Left forelimb (tissue), 1 donor: ENCODE measurements around the gene AGK.

Experiments used
- DNase-seq: peaks from one replicate; pipeline ENCODE4 v3.0.0-alpha.2; 2018; ENCODE audit warnings: low spot score

AGK gene, protein sequence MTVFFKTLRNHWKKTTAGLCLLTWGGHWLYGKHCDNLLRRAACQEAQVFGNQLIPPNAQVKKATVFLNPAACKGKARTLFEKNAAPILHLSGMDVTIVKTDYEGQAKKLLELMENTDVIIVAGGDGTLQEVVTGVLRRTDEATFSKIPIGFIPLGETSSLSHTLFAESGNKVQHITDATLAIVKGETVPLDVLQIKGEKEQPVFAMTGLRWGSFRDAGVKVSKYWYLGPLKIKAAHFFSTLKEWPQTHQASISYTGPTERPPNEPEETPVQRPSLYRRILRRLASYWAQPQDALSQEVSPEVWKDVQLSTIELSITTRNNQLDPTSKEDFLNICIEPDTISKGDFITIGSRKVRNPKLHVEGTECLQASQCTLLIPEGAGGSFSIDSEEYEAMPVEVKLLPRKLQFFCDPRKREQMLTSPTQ

DNA sequence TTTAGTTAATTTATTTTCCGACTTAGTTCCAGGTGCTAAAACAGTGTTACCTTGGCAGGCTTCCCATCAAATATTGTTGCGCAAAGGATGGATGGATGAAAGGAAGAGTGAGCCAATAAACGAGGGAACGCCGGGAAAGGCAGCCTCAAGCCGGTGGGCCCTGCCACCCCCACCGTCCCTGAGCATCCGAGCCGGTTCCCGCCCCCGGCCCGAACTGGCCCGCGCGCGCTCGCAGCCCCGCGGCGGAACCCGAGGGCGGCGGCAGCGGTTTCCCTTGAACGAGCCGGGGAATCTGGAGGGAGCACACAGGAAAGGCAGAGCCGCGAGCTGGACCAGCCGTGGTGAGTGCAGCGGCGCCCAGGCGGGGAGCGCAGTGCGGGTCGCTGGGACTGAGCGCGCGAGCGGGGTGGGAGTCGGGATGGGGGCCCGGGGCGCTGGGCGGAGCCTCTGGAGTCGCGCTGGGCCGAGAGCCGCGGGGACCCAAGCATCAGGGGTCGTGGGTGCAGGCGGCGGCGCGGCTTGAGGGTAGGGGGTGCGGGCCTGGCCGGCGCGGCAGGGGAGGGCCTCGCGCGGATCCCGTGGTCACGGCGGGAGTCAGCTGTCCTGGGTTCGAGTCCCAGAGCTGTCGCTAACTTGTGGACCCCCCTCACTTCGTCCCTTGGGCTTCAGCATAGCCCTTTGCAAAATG, at the start of gene AGK:
TSS of gene AGK (plus strand) at position 317 of the 688 bp plus-strand sequence. CDS start 4,057 bp downstream, outside the sequence.
- peak; percentile 91 for DNase-seq

DNA sequence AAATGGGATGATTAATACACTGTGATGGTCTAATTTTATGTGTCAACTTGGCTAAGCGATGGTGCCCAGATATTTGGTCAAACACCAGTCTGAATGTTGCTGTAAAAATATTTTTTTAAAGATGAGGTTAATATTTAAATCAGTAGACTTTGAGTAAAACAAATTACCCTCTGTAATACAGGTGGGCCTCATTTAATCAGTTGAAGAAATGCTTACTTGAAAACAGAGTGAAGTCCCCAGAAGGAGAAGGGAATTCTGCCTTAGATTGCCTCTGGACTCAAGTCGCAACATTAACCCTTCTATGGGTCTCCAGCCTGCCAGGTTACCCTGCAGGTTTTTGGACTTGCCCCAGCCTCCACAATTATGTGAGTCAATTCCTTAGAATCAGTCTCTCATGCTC, 49.8 kb upstream of the AGK start:
- DNase-seq, result no peak

DNA sequence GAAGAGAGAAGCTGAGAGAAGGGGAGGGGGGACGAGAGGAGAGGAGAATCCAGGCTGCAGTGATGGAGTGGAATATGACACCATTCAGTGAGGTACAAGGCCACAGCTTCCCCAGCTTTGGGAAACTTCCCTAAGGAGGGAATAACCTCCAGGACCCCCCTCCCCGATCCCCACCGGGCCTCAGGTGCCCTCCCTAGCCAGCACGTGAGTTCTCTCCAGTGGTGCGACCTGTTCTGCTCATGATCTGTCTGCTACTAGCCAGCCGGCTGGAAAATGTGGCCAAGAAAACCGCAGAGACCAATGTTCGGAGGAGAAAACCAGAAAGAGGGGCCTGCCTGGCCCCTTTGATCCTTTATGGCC, 39.9 kb upstream of the AGK start:
- no peak for DNase-seq

DNA sequence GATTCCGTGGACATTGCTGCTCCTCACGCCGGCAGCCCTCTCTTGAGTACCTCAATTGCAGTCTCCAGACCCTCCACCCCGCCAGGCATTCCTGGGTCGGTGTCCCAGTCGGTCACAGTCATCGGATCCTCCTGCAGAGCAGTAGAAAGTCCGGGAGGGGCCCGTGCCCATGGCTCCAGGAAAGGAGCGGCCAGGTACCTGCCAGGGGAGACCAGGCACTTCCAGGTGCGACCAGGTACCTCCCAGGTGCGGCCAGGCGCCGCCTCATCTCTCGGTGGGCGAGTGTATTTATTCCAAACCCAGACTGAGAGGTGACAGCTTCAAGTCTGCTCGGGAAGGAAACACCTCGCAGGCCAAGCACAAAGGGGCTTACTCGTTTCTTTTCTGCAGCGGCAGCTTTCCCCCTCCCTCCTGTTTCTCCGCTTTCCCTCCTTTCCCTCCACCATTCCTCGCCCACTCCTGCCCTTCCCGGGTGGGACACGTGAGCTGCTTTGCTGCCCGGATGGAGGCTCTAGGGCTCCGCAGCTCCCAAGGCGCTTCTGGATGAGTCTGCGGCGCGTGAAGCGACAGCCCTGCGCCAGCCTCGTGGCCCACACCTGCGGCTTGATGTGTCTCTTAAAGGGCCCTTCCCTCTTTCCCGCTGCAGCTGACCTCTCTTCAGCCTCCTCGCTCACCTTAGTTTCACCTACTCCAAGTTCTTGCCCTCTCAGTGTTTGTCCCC, 39.4 kb upstream of the AGK start:
- no peak for DNase-seq

DNA sequence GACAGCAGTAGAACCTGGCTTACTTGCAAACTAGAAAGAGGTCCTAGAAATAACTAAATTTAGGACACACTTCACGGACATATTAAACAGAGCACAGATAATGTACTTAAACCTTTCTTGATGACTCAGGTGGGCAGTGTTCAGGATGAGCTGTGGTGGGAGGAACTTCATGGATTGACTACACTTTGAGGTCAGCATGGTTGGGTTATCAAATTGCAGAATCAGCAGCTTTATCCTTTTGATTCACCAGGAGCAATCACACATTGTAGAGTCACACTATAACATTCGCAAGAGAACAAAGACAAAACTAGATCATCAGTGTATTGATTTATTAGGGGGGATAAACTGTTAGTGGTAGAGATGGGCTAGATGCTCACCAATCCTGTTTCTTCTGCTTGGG, 38.6 kb upstream of the AGK start:
- DNase-seq, result no peak

DNA sequence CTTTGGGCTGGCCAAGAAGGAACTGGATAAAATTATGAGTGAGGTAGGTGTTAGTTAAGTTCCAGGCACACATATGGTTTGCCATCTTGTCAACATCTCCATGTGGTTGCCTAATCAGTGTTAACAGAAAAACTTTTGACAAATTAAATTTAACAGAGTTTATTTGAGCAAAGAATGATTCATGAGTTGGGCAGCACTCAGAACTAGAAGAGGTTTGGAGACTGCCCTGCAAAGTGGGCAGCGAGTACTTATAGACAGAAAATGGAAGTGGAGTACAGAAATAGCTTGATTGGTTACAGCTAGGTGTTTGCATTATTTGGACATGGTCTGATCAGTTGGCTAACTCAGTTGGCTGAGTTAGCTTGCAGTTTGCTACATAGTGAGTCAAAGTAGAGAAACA, 37.5 kb upstream of the AGK start:
- no peak for DNase-seq

DNA sequence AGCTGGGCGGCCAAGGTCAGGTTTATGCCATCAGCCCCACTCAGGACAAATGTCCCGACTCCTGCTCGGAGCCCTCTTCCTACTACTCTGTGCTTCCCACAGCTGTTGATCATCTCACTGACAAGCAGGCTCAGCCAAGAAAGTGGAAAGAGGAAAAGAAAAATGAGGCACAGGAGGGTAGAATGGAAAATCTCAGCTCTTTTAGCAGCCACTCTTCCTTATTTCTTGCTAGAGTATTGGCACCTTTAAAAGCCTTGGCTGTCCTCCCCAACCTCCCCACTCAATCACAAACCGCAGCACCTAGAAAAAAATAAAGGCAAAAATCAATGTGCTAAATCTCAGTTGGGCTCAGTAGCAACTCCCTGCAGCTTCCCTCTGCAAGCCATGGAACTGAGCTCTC, 35.3 kb upstream of the AGK start:
- no peak for DNase-seq

DNA sequence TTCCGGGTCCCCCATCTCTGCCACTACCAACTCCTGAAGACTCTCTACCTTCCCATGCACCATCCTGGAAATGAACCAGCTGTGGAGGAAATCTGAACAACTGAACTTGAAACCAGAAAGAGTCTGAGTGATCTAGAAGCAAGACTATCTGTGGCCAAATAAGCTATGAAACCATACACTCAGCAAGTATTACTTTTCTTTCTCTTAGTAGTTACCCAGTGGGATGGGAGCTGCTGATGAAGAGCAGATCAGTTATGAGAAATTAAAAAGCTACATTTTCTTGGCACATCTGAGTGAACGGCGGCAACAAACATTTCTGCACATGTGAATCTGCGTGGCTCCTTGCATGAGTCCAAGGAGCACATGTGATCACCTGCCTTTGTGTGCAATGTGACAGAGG, 31.6 kb upstream of the AGK start:
- DNase-seq, result no peak

DNA sequence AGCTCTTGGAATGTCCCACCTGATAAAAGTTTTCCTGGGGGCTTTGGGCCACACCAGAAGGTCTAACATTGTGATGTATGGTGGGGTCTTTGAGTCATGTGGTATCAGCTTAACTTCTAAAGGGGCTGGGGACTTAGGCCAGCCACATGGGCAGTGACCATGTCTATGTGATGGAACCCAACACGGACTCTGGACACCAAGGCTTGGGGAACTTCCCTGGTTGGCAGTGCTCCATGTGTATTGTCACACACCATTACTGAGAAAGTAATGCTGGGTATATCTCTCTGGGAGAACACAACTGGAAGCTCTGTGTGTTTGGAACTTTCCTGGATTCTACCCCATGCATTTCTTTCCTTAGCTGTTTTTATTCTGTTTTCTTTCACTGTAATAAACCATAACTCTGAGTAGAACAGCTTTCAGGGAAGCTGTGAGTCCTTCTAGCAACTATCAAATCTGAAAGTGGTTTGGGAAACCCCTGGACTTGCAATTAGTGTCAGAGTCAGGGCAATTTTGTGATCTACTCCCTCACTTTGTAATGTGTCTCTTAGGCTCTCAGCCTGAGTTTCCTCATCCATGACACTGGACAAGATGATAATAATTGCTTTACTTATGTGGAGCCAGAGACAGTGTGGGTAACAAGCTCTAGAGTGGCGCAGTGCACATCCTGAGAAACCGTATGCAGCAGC, 28.4 kb upstream of the AGK start:
- DNase-seq, result no peak

DNA sequence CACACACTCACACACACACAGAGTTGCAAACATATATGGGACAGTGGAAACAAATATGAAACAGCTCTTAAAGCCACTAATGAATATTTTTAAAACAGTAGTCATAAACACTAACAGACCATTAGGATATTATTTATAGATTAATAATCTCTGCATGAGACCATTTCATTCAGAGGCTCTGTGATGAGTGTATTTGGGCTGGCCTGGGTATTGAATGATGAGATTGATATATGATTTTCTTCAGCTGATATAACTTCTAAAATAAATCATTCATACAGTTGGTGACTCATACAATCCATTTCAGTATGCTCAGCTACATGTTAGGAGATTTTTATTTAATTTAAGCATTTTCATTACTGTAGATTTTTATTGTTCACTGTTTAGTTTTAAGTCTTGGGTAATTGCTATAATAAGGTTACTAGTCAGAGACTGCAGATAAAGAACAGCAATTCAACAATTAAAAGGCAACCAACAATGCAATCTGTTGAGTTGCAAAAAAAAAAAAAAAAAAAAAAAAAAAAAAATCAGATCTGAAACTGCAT, 25.2 kb upstream of the AGK start:
- DNase-seq, result no peak

DNA sequence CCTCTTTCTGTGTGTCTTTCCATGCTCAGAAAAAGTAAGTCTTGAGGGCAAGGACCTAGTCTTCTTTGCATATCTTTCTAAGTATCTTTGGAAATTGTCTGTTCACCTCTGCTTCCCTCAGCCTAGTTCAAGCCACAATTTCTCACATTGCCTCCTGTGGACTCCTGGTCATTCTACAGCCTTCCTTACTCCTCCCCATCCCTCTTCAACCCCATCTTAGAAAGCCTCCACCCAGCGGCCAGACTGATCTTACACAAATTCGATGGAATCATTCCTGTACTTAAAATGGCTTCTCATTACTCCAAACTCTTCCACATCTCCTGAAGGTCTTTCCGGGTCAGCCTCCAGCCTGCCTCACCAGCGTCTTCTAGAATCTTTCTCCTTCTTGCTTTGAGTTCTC, 24.1 kb upstream of the AGK start:
- DNase-seq, result no peak

DNA sequence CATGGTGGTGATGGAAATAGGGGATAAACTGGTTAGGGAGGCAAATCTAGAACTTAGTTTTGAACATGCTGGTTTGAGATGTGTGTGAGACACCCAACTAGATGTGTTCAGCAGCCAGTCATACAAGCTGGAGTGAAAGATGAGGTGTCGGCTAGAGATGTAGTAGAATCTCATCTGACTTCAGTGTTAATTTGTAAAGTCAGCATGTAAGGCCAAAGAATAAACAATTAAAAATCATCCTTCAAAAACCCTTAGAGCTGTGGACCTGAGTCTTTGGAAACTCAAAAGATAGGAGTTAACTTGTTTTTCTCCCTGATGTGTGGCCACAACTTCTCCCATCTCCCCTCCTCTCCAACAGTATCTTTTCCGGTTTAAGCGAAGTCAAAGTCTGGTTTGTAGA, 22.8 kb upstream of the AGK start:
- no peak for DNase-seq

DNA sequence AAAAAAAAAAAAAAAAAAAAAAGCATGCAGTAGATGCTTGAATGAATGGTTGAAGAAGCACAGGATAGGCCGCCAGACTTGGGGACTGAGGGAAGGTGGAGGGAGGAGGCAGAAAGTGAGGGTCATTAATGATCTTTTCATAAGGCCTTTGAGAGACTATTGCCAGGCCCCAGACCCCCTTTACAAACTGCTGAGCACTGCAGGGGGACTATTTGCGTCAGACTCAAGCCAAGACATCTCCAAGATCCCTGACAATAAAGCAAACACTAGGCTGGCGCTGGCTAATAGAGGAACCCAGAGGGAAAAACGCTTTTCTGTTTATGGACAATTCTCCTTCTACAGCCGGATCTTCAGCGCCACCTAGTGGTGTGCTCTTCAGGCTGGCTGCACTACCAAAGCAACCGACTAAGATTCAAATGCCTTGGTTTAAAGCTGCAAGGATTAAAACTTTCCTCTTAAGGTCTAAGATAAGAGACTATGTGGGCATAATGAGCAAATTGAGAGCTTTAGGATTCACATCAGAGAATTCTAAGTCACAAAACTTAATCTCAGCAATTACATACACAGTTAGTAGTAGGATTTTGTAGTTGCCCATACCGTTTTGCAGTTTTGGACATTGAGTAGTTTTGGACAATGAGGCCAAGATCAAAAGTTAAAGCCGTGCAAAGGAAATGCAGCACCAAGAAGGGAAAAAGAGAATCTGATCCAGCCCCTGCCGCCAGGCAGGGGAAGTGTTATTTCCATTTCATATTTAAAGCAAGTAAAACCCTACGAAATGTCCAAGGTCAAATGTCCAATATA, 17.9 kb upstream of the AGK start:
- peak; percentile 69 for DNase-seq

DNA sequence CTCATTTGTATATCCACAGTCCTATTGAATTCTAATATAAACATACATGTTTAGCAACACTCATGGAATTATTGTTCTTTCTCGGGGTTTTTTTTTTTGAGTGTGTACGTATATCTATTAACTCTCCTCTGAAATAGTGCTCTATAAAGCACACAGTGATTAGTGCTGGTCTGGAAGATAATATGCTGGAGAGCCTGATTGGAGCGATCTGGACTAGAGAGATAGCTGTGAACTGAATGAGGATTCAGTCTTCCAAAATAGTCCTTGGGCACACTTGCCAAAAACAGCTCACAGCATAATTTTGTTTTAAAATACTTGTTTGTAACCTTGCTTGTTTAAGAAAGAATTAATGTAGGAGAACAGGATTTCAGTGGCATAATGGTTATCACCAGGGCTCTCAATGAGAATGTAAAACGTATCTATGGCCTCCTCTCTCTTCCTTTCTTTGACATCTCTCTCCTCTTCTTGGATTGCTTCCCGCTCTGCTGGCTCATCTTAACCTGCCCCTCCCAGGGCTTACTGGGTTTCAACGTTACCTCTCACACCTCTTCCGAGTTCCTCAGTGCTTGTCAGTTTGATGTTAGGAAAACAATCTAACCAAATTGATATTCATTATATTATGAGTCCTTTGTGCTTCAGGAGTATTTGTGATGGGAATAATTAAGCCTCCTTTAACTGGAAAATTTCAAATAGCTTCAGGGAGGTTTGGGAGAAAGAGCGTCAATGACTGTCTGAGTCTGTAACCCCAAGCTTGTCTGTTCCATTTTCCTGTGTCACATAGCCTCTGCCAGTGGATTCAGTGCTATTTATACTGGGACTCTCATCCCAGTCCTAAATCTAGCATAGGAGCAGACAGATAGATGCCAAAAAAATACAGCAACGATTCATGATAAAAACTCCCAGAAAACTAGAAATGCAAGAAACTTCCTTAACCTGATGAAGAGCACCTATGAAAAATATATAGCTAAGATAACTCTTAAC, 16.2 kb upstream of the AGK start:
- DNase-seq, result no peak

DNA sequence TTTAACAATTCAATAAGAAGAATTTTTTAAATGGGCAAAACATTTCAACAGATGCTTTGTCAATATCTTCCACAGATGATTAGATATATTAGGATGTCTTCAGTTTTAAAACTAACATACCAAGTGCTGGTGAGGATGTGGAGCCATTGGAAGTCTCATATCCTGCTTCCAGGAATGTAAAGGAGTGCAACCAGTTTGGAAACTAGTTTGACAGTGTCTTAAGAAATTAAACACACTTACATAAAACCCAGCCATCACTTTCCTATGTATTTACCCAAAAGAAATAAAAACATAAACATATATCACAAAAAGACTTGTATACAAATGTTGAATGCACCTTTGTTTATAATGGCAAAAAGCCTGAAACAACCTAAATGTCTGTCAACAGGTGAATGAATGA, 13.3 kb upstream of the AGK start:
- DNase-seq, result no peak

DNA sequence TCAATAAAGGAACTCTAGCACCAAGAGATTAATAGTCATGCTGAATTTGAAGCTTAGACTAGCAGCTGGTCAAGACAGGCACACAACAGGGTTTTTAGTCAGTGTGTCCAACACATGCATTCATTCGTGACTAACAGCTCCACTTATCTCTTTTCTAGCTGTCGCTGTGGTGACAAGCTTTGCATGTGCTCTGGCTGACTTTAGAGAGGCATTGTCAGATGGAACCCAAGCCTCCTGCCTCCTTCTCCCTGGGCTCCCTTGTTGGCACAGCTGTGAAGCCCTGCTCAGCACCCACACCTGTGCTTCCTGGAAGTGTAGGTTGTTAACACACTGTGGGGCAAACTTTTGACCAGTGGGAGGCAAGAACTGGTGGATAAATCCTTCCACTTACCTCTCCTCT, 9.8 kb upstream of the AGK start:
- DNase-seq, result no peak

DNA sequence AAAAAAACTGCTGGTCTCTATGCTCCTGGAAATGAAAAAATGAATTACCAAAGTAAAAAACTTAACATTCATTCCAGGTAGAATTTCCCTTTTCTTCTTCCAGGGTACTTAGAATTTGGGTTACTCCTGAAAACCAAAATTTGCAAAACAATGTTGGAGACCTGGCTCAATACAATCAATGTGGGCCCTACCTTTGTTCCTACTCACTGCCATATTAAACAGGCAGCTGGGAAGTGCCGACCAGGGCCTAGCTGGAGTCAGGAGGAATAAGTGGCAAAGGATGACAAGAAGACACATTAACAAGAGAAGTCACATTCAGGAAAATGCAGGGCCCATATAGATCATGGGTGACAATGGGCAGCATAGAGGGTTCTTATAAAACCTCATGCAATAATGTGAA, 6.4 kb upstream of the AGK start:
- DNase-seq, result no peak

DNA sequence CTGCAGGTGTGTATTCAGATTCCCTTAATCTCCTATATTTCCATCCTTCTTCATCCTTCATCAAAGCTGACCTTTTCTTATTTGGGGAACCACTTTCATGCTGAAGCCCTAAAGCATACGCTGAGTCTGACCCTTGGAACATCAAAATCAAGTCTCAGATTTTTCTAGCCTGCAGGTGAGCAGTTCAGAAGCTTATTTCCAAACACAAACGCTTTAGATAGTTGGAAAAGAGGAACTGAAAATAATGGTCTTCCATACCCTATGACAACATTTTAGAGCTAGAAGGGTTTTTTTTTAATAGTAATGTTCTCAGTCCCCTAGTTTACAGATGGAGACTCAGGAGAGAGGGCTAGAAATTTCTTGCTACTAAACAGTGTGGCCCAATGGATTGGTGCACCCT, 1.6 kb upstream of the AGK start:
- no peak for DNase-seq

DNA sequence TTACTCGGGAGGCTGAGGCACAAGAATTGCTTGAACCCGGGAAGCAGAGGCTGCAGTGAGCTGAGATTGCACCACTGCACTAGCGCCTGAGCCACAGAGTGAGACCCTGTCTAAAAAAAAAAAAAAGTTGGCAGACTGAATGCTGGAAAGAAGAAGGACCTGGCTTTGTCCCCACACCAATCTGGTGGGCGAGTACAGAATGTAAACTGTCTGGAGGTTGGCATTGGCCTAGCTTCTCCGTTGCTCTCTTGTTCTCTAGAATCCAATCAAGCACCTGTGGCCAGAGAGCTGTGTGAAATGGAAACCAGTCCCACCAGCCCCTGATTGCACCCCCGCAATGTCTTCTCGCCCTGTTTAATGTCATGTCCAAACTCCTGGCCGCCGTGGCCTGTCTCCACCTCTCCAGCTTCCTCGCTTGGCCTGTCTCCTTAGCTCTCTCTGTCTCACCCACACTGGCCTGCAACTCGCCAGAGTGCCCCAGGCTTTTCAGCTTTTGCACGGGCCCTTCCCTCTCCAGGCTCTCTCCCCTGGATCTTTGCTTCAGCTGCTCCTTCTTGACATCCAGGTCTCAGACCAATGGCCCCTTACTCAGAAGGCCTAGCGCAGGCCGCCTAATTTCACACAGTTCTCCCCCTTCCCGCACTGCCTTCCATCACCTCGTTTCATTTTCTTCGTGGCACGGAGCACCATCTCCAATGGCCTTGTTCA, 670 bp upstream of the AGK start:
- DNase-seq, result no peak

DNA sequence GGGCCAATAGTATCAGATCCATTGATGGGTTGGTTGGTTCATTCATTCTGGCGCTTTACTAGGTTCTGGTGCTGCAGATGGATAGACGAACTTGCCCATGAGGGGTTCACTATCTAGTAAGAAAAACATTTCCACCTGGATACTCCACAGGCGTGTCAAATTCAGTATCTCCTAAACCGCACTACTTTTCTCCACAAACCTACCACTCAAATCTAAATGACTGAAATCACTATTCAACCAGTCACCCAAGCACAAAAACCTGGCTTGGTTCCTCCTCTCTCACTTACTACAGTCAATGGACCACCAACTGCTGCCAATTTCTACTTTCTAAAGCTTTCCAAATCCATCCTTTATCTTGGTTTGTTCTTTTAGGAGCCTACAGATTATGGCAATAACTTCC, 572 bp downstream of the AGK start:
- DNase-seq, result no peak
